SK-N-MC (cell line): ENCODE measurements around the gene RBM15B.

ENCODE experiments used
- EZH2 ChIP-seq: fragments of 200-600 bp; sonication (generic); IDR thresholded peaks from one replicate; pipeline ENCODE4 v1.6.1; 2017; ENCODE audit warnings: antibody characterized with exemption
- FOXP2 ChIP-seq: optimal IDR thresholded peaks from 2 replicates; pipeline ENCODE3; 2011; ENCODE audit warnings: mild to moderate bottlenecking, moderate library complexity; ENCODE audit not compliant: insufficient read depth; ENCODE audit errors: extremely low read length, control extremely low read depth
- POLR2AphosphoS5 ChIP-seq: IDR thresholded peaks from 2 replicates; pipeline ENCODE4 v1.6.1; 2012; ENCODE audit warnings: mild to moderate bottlenecking, low read depth, low read length, borderline replicate concordance

DNA sequence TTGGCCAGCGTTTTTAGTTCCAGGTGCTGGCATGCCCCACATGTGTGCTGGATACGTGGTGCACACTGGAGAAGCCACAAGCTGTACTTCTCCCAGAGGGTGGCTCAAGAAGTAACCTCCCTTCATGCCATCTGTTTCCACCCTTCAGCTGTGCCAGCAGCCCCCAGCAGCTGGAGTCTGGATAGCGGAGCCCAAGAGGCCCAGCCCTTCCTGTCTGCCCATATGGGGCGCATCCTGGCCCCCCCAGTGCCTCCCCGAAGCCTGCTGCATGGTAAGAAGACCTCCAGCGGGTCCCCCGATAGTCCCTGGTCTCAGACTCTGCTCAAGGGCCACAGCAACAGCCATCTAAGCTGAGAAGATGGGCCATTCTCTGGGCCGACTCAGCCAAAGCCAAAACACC is 11.8 kb upstream of the RBM15B start:
- TF ChIP-seq EZH2 (no peak), POLR2AphosphoS5 (no peak), FOXP2 (no peak)
